SK-N-MC (cell line): ENCODE measurements around the gene TEX28.

Source experiments
- EZH2 ChIP-seq: fragments of 200-600 bp; sonication (generic); IDR thresholded peaks from one replicate; pipeline ENCODE4 v1.6.1; 2017; ENCODE audit warnings: antibody characterized with exemption
- POLR2AphosphoS5 ChIP-seq: IDR thresholded peaks from 2 replicates; pipeline ENCODE4 v1.6.1; 2012; ENCODE audit warnings: mild to moderate bottlenecking, low read depth, low read length, borderline replicate concordance

- TF ChIP-seq EZH2 (no peak), POLR2AphosphoS5 (no peak)
Observed at GRCh38 chrX:154312116-154312515, 17.2 kb upstream of the TEX28 start.
